Smooth muscle cell (in vitro differentiated cells): Measurements from ENCODE around the gene NGF. TPM values are rescaled to one million over a fixed set of nuclear protein-coding genes. Genes with fewer than 3 reads are reported as not detected.
A peak's percentile ranks its signal among the peaks of the same experiment; 100 is the strongest.

Experiments
- DNase-seq: peaks from one replicate; lab custom pipeline; 2025; ENCODE audit not compliant: unreplicated experiment; lab: John Stamatoyannopoulos, UW
- H2AFZ ChIP-seq: fragments of 200-600 bp; sonication (generic); 2 replicates; pipeline ENCODE4 v1.6.0; 2016; ENCODE audit warnings: antibody characterized with exemption, low read depth, mild to moderate bottlenecking
- H3F3A ChIP-seq: fragments of 200-600 bp; sonication (generic); 2 replicates; pipeline ENCODE4 v1.6.0; 2017; ENCODE audit warnings: antibody characterized with exemption, low read depth
- H3K27ac ChIP-seq: fragments of 200-600 bp; sonication (generic); 2 replicates; pipeline ENCODE4 v1.5.1; 2016; ENCODE audit warnings: low read depth, mild to moderate bottlenecking
- H3K27me3 ChIP-seq: fragments of 200-600 bp; sonication (generic); 2 replicates; pipeline ENCODE4 v1.6.1; 2016; ENCODE audit warnings: low read depth, mild to moderate bottlenecking
- H3K36me3 ChIP-seq: fragments of 200-600 bp; sonication (generic); 2 replicates; pipeline ENCODE4 v1.5.1; 2016; ENCODE audit warnings: low read depth
- H3K4me1 ChIP-seq: fragments of 200-600 bp; sonication (generic); 2 replicates; pipeline ENCODE4 v1.5.1; 2016; ENCODE audit warnings: low read depth
- H3K4me2 ChIP-seq: fragments of 200-600 bp; sonication (generic); 2 replicates; pipeline ENCODE4 v1.6.0; 2016; ENCODE audit warnings: mild to moderate bottlenecking
- H3K4me3 ChIP-seq: fragments of 200-600 bp; sonication (generic); 2 replicates; pipeline ENCODE4 v1.5.1; 2016; ENCODE audit warnings: mild to moderate bottlenecking
- H3K79me2 ChIP-seq: fragments of 200-600 bp; sonication (generic); 2 replicates; pipeline ENCODE4 v1.6.0; 2016; ENCODE audit warnings: low read depth, mild to moderate bottlenecking
- H3K9ac ChIP-seq: fragments of 200-600 bp; sonication (generic); 2 replicates; pipeline ENCODE4 v1.6.0; 2016; ENCODE audit warnings: low read depth
- H3K9me3 ChIP-seq: fragments of 200-600 bp; sonication (generic); replicated peaks from 2 replicates; pipeline ENCODE4 v1.5.1; 2016; ENCODE audit warnings: low read depth
- H4K20me1 ChIP-seq: fragments of 200-600 bp; sonication (generic); 2 replicates; pipeline ENCODE4 v1.6.0; 2016; ENCODE audit warnings: low read depth
- WGBS: methylation state at CpG from one replicate; pipeline ENCODE4 v1.1.7; 2016; ENCODE audit warnings: low lambda C conversion rate; 5-methylcytosine and 5-hydroxymethylcytosine counted together
- polyA plus RNA-seq: library from polyadenylated mRNA; unstranded; fragments of >200 nt; fragmentation: Nextera tagmentation; extraction: Ambion mirVana; gene quantifications from 2 replicates; pipeline ENCODE4 v1.2.1, GENCODE V29; 2016
- total RNA-seq: library from RNA; depleted of rRNA; stranded (reverse); fragments of >200 nt; gene quantifications from 2 replicates; pipeline ENCODE4 v1.2.3, GENCODE V29; 2014
- TF ChIP-seq, protein P1 (sequence below): fragments of 200-600 bp; sonication (generic); IDR thresholded peaks from 2 replicates; pipeline ENCODE4 v1.5.1; 2017; ENCODE audit warnings: borderline replicate concordance, mild to moderate bottlenecking, antibody characterized with exemption; ENCODE audit not compliant: insufficient read depth, poor library complexity, severe bottlenecking

The NGF gene
- total and polyA plus RNA-seq, 2 experiments from 2014 or later = 0.18 to 1.8 TPM

DNA sequence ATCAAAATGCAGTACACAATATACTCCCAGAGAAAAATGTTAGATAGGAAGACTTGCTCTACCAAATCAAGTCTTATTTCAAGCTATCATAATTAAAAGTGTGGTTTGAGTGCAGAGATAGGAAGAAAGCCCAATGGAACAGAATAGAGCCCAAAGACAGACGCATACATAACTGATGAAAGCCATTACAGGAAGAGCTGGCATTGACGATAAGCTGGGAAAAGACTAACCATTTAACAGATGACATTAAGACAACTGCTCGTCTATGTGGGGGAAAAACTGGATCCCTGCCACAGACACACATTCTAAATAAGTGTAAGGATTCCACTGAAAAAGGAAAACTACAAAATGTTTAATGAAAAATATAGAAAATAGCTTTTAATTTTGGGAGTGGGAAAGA lies 85.5 kb downstream of the NGF start:
- Histone ChIP-seq H3F3A (peaks cover 5% of the 10 kb centered on the region), H3K9ac (peak overlapping the region; percentile 36), H3K4me3 (no peak overlapping the region), H3K4me2 (peak overlapping the region; percentile 41), H3K79me2 (no peaks in the 10 kb centered on the region), H2AFZ (no peak overlapping the region), H3K4me1 (no peaks in the 10 kb centered on the region), H3K36me3 (peaks cover 5% of the 10 kb centered on the region), H3K27me3 (no peaks in the 10 kb centered on the region), H3K9me3 (peaks cover 11% of the 10 kb centered on the region), H4K20me1 (no peaks in the 10 kb centered on the region), H3K27ac (peak overlapping the region; percentile 90)
- no peak for DNase-seq
- WGBS = 26% methylated on average over 3 of the region's 3 CpGs
- TF ChIP-seq, protein P1, sequence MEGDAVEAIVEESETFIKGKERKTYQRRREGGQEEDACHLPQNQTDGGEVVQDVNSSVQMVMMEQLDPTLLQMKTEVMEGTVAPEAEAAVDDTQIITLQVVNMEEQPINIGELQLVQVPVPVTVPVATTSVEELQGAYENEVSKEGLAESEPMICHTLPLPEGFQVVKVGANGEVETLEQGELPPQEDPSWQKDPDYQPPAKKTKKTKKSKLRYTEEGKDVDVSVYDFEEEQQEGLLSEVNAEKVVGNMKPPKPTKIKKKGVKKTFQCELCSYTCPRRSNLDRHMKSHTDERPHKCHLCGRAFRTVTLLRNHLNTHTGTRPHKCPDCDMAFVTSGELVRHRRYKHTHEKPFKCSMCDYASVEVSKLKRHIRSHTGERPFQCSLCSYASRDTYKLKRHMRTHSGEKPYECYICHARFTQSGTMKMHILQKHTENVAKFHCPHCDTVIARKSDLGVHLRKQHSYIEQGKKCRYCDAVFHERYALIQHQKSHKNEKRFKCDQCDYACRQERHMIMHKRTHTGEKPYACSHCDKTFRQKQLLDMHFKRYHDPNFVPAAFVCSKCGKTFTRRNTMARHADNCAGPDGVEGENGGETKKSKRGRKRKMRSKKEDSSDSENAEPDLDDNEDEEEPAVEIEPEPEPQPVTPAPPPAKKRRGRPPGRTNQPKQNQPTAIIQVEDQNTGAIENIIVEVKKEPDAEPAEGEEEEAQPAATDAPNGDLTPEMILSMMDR = no peak

DNA sequence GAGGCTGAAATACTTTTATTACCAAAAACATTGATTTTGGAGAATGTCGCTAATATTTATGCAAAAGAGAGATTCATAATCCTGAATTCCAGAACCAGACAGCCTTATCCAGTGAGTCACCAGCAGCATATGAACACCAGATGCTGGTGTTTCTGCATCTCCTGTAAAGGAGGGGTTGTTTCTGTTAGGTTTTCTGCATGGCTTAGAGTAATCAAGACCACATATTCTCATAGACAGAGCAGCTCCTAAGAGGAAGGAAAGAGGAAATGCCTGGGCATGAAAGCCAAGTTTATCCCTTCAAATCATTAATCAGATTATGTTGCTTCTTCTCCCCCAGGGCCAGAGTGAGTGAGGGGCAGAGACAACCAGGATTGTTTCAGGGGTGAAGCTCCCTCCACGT lies 86.2 kb downstream of the NGF start:
- Histone ChIP-seq H3K4me3 (no peak overlapping the region), H4K20me1 (no peaks in the 10 kb centered on the region), H3K79me2 (no peaks in the 10 kb centered on the region), H2AFZ (no peak overlapping the region), H3K9me3 (peaks cover 11% of the 10 kb centered on the region), H3K27me3 (no peaks in the 10 kb centered on the region), H3K9ac (peak overlapping the region; percentile 45), H3K4me1 (no peaks in the 10 kb centered on the region), H3K27ac (peak overlapping the region; percentile 90), H3K4me2 (peak overlapping the region; percentile 41), H3K36me3 (peaks cover 7% of the 10 kb centered on the region), H3F3A (peaks cover 5% of the 10 kb centered on the region)
- TF ChIP-seq, protein P1 = no peak
- DNase-seq = no peak
- 20% methylated on average over 2 of the region's 2 CpGs for WGBS

DNA sequence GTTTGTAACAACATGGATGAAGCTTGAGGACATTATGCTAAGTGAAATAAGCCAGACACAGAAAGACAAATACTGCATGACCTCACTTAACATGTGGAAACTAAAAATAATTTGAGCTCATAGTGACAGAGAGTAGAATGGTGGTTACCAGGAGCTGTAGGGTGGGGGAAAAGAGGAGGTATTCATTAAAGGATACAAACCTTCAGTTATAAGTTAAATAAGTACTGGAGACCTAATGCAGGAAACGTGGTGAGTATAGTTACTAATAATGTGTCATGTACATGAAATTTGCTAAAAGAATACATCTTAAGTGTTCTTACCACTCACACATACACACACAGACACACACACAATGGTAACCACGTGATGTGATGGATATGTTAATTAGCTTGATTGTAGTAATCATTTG lies 86.7 kb downstream of the NGF start:
- H3K4me1 ChIP-seq = no peaks in the 10 kb centered on the region
- H3F3A ChIP-seq = peaks cover 5% of the 10 kb centered on the region
- H2AFZ ChIP-seq = no peak overlapping the region
- no peaks in the 10 kb centered on the region for H3K79me2 ChIP-seq
- H3K4me2 ChIP-seq = peak overlapping the region; percentile 41
- H3K36me3 ChIP-seq = peaks cover 8% of the 10 kb centered on the region
- H3K27me3 ChIP-seq = no peaks in the 10 kb centered on the region
- TF ChIP-seq, protein P1 = no peak
- 8% methylated on average over 2 of the region's 2 CpGs for WGBS
- no peak for DNase-seq
- H3K9me3 ChIP-seq = peaks cover 11% of the 10 kb centered on the region
- H3K27ac ChIP-seq = peak overlapping the region; percentile 90
- H3K4me3 ChIP-seq = no peak overlapping the region
- no peaks in the 10 kb centered on the region for H4K20me1 ChIP-seq
- peak overlapping the region; percentile 45 for H3K9ac ChIP-seq

DNA sequence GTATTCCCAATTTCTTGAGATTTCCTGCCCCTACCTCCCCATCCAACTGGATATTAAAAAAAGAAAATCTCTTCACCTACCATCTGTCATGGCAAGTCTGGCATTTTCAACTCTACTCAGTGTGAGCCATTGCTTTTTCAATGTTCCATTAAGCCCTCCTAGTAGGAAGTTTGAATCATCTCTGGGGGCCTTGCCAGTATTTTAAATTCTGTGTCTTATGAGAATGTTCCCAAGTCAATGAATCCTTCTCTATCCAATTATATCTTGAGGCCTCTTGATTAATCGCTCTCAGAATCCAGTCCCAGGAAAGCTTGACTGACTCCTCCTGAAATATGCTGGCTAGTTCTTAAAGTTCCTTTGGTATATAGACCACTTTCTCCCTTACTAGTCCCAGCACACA lies 91.5 kb downstream of the NGF start:
- H3K9me3 ChIP-seq = peaks cover 17% of the 10 kb centered on the region
- no peak for DNase-seq
- no peaks in the 10 kb centered on the region for H4K20me1 ChIP-seq
- H3K4me3 ChIP-seq = no peak overlapping the region
- H3K27me3 ChIP-seq = no peaks in the 10 kb centered on the region
- no peaks in the 10 kb centered on the region for H3K4me1 ChIP-seq
- no peaks in the 10 kb centered on the region for H3F3A ChIP-seq
- H3K9ac ChIP-seq = no peak overlapping the region
- H3K4me2 ChIP-seq = no peak overlapping the region
- H3K79me2 ChIP-seq = no peaks in the 10 kb centered on the region
- H3K27ac ChIP-seq = no peak overlapping the region
- H3K36me3 ChIP-seq = peaks cover 11% of the 10 kb centered on the region
- WGBS = 94% methylated on average over 1 of the region's 1 CpG
- no peak overlapping the region for H2AFZ ChIP-seq
- TF ChIP-seq, protein P1 = no peak
